Measurements from ENCODE around the gene CCL23.

GRCh38 chr17:35972945-35973332 lies 44.8 kb downstream of the CCL23 start:
- TF ChIP-seq ZNF354C (tag by site-specific recombination; IDR thresholded peaks at IDR 0.05; ENCODE audit: borderline replicate concordance, low read depth) = no peak
- TF ChIP-seq CTCF (tag by site-specific recombination; IDR thresholded peaks at IDR 0.05) = no peak
- TF ChIP-seq ZNF174 (tag by site-specific recombination; IDR thresholded peaks at IDR 0.05) = no peak

Measured in HEK293 (cell line).